GM18507 (cell line): Measurements from ENCODE around the gene ITGA11.

Experiments used
- DNase-seq: peaks from one replicate; pipeline ENCODE4 v3.0.0; 2011; ENCODE audit warnings: low read depth; ENCODE audit not compliant: insufficient read length; ENCODE audit errors: extremely low spot score
- FAIRE-seq: peaks from 2 replicates; lab custom pipeline; 2011; peaks lifted over from hg19 to GRCh38; lab: Jason Lieb, UNC

The ITGA11 gene

GRCh38 chr15:68318931-68319909, 112.7 kb downstream of the ITGA11 start:
- DNase-seq, result no peak
- FAIRE-seq, result no peak

- DNase-seq (no peak), FAIRE-seq (no peak)
Observed at GRCh38 chr15:68318008-68318835, 113.7 kb downstream of the ITGA11 start.

DNA sequence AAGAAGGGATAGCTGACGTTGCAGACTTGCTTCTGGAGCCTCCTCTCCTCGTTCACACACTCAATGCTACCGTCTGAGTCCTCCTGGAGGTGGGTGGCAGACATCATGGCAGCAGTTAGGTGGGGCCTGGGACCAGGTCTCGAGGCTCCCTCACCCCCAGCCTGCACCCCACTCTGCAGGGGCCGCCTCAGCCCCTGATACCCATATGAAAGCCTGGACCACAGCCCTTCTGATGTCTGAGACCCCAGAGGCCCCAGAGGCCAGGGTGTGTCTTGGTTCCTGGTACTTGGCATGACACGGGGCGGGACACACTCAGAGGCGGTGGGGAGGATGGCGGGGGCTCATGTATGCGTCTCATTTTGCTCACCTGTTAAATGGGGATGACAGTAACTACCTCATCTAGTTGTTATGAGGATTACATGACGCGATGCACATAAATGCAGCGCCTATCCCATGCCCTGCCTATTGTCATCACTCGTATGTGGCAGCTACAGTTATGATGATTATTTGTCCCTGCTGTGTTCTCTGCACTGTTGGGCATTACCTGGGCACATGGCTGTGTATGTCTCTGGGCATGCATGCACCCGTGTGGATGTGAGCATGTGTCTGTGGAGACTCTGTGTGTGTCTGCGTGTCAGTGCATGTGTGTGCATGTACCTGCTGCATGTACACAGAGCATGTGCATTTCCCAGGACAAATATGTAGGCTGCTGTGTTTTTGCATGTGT, 114.5 kb downstream of the ITGA11 start:
- FAIRE-seq (no peak), DNase-seq (no peak)

DNA sequence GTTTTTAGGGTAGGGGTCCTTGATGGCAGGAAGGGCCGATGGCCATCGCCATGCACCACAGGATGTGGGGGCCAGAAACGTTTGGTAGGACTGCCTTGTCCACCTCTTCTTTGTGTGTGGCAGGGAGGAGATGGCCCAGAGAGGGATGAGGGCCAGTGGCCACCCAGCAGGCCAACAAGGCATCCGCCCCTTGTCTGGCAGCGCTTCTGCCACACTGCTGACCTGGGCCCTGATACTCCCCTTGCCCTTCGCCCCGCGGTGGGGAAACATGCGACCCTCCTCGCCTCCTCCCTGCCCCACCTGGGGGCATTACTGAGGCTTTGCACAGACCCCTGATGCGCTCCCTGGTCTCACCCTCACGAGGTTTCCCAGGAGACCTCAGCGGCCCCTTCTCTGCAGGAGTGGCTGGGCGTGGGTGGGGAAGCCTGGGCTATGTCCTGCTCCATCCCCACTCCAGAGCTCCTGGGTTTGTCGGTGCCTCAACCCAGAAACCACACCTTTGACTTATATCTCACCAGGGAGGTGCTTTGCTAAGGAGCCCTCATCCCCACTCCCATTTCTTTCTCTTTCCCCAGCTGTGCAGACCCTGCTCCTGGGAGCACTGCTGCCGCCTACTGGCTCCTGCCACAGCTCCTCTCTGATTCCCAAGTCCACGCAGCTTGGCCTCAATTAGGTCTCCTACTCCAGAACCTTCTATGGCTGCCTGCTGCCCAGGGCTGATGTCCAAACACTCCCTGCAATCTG, 115.7 kb downstream of the ITGA11 start:
- FAIRE-seq, result no peak

GRCh38 chr15:68315495-68316031, 116.4 kb downstream of the ITGA11 start:
- DNase-seq (no peak), FAIRE-seq (no peak)

More for the DNA sequence above, 115.7 kb downstream of the ITGA11 start:
- DNase-seq, result no peak

DNA sequence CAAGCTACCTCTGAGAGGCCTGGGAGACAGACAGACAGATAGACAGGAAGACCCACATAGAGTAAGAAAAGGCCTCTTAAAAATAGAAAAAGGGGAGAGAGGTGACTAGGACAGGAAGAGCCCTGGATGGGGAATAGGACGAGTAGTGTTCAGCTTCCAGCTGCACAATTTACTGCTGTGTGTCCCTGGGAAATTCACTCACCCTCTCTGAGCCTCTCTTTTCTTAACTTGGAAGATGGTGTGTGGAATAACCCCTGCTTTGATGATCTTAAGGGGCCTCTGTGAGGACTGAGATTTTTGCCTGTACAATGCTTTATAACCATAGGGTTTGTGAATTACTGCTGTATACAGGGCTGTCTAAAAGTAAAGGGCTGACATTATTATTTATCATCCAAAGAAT, 116.9 kb downstream of the ITGA11 start:
- DNase-seq (no peak), FAIRE-seq (no peak)

- FAIRE-seq, result no peak
- no peak for DNase-seq
Observed at GRCh38 chr15:68314563-68314962, 117.4 kb downstream of the ITGA11 start.

- DNase-seq, result no peak
Observed at GRCh38 chr15:68313501-68314410, 118.2 kb downstream of the ITGA11 start.

GRCh38 chr15:68312701-68313204, 119.2 kb downstream of the ITGA11 start:
- DNase-seq (no peak), FAIRE-seq (no peak)

More at GRCh38 chr15:68313501-68314410, 118.2 kb downstream of the ITGA11 start:
- FAIRE-seq, result no peak

DNA sequence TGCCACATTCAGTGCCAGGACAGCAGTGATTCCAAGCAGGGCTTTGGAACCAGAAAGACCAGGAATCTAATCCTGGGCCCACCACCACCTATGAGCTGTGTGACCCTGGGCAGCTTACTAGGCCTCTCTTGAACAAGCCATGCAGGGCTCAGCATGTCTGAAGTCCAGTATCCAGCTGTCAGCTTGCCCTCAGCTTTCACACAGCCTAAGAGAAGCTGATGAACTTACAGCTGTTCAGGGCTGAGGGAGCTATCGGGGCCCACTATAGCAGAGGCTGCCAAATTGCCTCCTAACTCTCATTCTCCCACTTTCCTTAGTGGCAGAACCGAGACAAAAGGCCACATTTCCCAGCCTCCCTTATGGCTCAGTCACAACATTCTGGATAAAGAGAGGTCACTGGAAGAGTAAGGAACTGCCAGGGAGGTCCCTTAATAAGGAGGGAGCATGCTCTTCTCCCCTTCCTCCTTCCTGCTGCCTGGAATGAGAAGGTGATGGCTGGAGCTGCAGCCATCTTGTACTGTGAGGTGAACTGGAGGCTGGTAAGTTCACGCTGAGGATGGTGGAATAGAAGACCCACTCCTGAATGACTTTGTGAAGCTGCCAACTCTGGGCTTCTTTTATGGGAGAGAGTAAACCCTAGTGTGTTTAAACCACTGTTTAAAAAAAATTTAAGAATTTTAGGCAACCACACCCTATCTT, 120.0 kb downstream of the ITGA11 start:
- DNase-seq (no peak), FAIRE-seq (no peak)

DNA sequence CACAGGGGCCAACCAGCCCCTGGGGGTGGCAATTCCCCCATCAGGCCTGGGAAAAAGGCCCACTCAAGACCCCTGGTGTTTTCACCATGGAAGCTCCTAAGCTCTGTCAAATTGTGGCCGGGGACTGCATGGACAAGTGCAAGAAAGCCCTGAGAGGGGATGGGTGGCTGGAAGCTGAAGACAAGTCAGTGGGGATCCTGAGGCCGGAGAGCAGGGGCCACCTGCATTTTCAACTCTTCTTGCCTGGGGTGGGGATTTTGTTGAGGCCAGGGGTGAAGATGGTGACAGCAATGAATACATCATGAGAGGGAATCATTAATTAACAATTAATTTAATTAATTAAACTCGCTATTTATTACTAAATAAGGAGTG, 120.5 kb downstream of the ITGA11 start:
- FAIRE-seq (no peak), DNase-seq (no peak)

GRCh38 chr15:68310804-68311463, 121.0 kb downstream of the ITGA11 start:
- FAIRE-seq (no peak), DNase-seq (no peak)

DNA sequence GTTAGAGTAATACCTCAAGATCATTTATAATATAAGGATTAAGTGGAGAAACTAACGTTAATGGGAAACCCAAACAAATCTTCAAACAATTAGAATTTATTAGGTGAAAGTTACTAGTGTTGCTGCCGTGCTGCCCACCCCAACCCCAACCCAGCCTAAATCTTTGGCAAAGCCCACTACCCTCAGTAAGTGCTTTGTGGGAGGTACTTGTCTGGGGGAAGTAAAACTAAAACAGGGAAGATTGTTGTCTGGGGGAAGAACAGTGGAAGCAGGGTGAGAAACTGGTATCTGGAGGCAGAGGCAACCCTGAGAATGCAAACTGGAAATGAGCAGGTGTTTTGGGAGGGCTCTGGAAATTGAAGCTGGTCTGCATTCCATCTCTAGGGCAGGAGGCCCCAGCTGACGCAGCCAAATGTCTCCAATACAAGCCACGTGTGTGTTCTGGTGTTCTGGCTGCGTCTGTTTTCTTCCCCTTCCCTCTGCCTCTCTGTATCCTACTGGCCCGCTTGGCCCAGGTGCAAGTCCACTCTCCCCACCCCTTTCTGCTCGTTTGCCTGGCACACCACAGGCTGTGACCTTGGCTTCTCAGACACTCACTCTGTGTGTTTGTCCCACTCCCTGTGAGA, 121.7 kb downstream of the ITGA11 start:
- DNase-seq (no peak), FAIRE-seq (no peak)

DNA sequence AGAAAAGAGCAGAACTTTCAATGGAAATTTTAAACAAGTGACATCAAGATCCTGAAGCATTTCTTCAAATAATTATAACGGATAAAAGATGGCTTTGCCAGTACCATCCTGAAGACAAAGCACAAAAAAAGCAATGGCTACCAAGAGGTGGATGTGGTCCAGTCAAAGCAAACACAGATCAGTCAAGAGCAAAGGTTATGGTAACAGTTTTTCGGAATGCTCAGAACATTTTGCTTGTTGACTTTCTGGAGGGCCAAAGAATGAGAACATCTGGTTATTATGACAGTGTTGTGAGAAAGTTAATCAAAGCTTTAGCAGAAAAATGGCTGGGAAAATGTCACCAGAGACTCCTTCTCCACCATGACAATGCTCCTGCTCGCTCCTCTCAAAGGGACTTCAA, 122.9 kb downstream of the ITGA11 start:
- FAIRE-seq (no peak), DNase-seq (no peak)

- DNase-seq (no peak), FAIRE-seq (no peak)
Observed at GRCh38 chr15:68307131-68307928, 124.6 kb downstream of the ITGA11 start.
